ENCODE data around the gene CLSTN2.

GRCh38 chr3:140187028-140187427 is 252.0 kb downstream of the CLSTN2 start:
- TF ChIP-seq, protein P1, sequence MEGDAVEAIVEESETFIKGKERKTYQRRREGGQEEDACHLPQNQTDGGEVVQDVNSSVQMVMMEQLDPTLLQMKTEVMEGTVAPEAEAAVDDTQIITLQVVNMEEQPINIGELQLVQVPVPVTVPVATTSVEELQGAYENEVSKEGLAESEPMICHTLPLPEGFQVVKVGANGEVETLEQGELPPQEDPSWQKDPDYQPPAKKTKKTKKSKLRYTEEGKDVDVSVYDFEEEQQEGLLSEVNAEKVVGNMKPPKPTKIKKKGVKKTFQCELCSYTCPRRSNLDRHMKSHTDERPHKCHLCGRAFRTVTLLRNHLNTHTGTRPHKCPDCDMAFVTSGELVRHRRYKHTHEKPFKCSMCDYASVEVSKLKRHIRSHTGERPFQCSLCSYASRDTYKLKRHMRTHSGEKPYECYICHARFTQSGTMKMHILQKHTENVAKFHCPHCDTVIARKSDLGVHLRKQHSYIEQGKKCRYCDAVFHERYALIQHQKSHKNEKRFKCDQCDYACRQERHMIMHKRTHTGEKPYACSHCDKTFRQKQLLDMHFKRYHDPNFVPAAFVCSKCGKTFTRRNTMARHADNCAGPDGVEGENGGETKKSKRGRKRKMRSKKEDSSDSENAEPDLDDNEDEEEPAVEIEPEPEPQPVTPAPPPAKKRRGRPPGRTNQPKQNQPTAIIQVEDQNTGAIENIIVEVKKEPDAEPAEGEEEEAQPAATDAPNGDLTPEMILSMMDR (conservative IDR thresholded peaks at IDR 0.05): no peak
- TF ChIP-seq EZH2 (IDR thresholded peaks at IDR 0.05; ENCODE audit: low read depth): no peak

Measured in PC-9 (cell line).